Measurements from ENCODE around the gene GLIPR1.
"Not testable (repeated sequence)": the region's sequence is repeated elsewhere in the genome, so short reads cannot be mapped to it uniquely, and the experiment has no call there.

Gene GLIPR1

GRCh38 chr12:75511116-75512048 lies 30.8 kb downstream of the GLIPR1 start, which contains the start of gene KRR1:
Gene KRR1, minus strand, starts transcription at chr12:75511609. Its CDS starts 12 bp downstream, at chr12:75511597.
- peak; percentile 99 for DNase-seq (ENCODE audit: low read depth in 2 of 2)
- TF ChIP-seq CTCF (IDR thresholded peaks at IDR 0.05; ENCODE audit: low read depth, low read length): peak; percentile 3
- H3K4me3 ChIP-seq (replicated peaks in 1 of 2; ENCODE audit: low read depth in 2 of 2, low read length in 2 of 2): peak within 1 kb of the TSS; percentile 76 to 80

- not testable (repeated sequence) for DNase-seq (ENCODE audit: low read depth in 2 of 2); H3K4me3 ChIP-seq (replicated peaks in 1 of 2; ENCODE audit: low read depth in 2 of 2, low read length in 2 of 2)
Measured at GRCh38 chr12:75521224-75521623, 40.7 kb downstream of the GLIPR1 start.

GRCh38 chr12:75522124-75522523 lies 41.6 kb downstream of the GLIPR1 start:
- not testable (repeated sequence) for H3K4me3 ChIP-seq (replicated peaks in 1 of 2; ENCODE audit: low read depth in 2 of 2, low read length in 2 of 2); DNase-seq (ENCODE audit: low read depth in 2 of 2)

- peak in 1 of 2 donors; percentile 14 for DNase-seq (ENCODE audit: low read depth in 2 of 2)
- TF ChIP-seq CTCF (IDR thresholded peaks at IDR 0.05; ENCODE audit: low read depth, low read length): peak; percentile 52
- no peak overlapping the region for H3K4me3 ChIP-seq (replicated peaks in 1 of 2; ENCODE audit: low read depth in 2 of 2, low read length in 2 of 2)
Measured at GRCh38 chr12:75525263-75525662, 44.7 kb downstream of the GLIPR1 start.

GRCh38 chr12:75526655-75527511 lies 46.3 kb downstream of the GLIPR1 start:
- peak; percentile 79 to 85 for DNase-seq (ENCODE audit: low read depth in 2 of 2)
- H3K4me3 ChIP-seq (replicated peaks in 1 of 2; ENCODE audit: low read depth in 2 of 2, low read length in 2 of 2): no peak overlapping the region
- peak; percentile 52 for TF ChIP-seq CTCF (IDR thresholded peaks at IDR 0.05; ENCODE audit: low read depth, low read length)

GRCh38 chr12:75528272-75528671 lies 47.7 kb downstream of the GLIPR1 start:
- no peak for TF ChIP-seq CTCF (IDR thresholded peaks at IDR 0.05; ENCODE audit: low read depth, low read length)
- no peak overlapping the region for H3K4me3 ChIP-seq (replicated peaks in 1 of 2; ENCODE audit: low read depth in 2 of 2, low read length in 2 of 2)
- no peak for DNase-seq (ENCODE audit: low read depth in 2 of 2)

- no peak for TF ChIP-seq CTCF (IDR thresholded peaks at IDR 0.05; ENCODE audit: low read depth, low read length)
- DNase-seq (ENCODE audit: low read depth in 2 of 2): no peak
Measured at GRCh38 chr12:75528692-75529091, 48.1 kb downstream of the GLIPR1 start.

More at GRCh38 chr12:75528692-75529091, 48.1 kb downstream of the GLIPR1 start:
- H3K4me3 ChIP-seq (replicated peaks in 1 of 2; ENCODE audit: low read depth in 2 of 2, low read length in 2 of 2): no peak overlapping the region

Data from cardiac fibroblast (primary cell).